ENCODE results near the gene LAMTOR4. TPM values are rescaled to one million over a fixed set of nuclear protein-coding genes. Genes with fewer than 3 reads are reported as not detected.

LAMTOR4 gene
- total and polyA plus RNA-seq, 2 of the 13 experiments (the other 11 are each of a cell fraction or from before 2014, with no cell fraction given) = 115 to 118 TPM

DNA sequence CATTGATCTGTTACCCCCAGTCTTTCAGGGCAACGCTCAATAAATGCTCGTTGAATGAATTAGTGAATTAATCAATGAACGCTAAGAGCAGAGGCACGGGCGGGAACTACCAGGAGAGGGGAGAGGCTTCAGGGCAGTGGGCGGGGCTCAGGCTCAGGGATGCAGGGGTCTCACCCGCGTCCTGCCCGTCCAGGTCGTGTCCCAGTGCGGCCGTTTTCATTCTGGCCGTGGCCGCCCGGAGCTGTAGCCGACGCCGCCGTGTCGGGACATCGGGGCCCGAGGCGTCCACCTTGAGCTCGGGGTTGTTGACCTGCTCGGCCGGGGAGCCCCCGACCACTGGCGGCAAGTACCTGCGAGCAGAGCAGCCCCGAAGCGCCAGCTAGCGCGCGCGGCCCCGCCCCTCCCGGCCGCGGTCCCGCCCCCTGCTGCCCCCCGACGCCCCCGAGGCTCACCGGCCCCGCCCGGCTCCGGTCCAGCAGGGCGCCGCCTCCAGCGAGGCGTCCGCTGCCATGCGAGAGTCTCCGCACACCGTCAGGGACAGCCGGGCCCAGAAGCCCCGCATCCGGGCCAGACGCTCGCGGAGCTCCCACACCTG is 22.5 kb downstream of the LAMTOR4 start (continued):
- TF ChIP-seq, protein P1, sequence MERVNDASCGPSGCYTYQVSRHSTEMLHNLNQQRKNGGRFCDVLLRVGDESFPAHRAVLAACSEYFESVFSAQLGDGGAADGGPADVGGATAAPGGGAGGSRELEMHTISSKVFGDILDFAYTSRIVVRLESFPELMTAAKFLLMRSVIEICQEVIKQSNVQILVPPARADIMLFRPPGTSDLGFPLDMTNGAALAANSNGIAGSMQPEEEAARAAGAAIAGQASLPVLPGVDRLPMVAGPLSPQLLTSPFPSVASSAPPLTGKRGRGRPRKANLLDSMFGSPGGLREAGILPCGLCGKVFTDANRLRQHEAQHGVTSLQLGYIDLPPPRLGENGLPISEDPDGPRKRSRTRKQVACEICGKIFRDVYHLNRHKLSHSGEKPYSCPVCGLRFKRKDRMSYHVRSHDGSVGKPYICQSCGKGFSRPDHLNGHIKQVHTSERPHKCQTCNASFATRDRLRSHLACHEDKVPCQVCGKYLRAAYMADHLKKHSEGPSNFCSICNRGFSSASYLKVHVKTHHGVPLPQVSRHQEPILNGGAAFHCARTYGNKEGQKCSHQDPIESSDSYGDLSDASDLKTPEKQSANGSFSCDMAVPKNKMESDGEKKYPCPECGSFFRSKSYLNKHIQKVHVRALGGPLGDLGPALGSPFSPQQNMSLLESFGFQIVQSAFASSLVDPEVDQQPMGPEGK (CRISPR knock-in tag; IDR thresholded peaks at IDR 0.05) = peak; percentile 36; the same call in 1 of the 2 replicates
- TF ChIP-seq SP4 (CRISPR knock-in tag; IDR thresholded peaks at IDR 0.05) (0 out of 2 replicates have a peak, but pooled peaks have one; percentile 25), ZNF572 (CRISPR knock-in tag; IDR thresholded peaks at IDR 0.05) (0 out of 2 replicates have a peak, but pooled peaks have one; percentile 20), BCL6 (CRISPR knock-in tag; IDR thresholded peaks at IDR 0.05) (no peak)
- TF ChIP-seq, protein P2, sequence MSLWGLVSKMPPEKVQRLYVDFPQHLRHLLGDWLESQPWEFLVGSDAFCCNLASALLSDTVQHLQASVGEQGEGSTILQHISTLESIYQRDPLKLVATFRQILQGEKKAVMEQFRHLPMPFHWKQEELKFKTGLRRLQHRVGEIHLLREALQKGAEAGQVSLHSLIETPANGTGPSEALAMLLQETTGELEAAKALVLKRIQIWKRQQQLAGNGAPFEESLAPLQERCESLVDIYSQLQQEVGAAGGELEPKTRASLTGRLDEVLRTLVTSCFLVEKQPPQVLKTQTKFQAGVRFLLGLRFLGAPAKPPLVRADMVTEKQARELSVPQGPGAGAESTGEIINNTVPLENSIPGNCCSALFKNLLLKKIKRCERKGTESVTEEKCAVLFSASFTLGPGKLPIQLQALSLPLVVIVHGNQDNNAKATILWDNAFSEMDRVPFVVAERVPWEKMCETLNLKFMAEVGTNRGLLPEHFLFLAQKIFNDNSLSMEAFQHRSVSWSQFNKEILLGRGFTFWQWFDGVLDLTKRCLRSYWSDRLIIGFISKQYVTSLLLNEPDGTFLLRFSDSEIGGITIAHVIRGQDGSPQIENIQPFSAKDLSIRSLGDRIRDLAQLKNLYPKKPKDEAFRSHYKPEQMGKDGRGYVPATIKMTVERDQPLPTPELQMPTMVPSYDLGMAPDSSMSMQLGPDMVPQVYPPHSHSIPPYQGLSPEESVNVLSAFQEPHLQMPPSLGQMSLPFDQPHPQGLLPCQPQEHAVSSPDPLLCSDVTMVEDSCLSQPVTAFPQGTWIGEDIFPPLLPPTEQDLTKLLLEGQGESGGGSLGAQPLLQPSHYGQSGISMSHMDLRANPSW (CRISPR knock-in tag; IDR thresholded peaks at IDR 0.05; ENCODE audit: borderline replicate concordance) = no peak
- TF ChIP-seq, protein P3, sequence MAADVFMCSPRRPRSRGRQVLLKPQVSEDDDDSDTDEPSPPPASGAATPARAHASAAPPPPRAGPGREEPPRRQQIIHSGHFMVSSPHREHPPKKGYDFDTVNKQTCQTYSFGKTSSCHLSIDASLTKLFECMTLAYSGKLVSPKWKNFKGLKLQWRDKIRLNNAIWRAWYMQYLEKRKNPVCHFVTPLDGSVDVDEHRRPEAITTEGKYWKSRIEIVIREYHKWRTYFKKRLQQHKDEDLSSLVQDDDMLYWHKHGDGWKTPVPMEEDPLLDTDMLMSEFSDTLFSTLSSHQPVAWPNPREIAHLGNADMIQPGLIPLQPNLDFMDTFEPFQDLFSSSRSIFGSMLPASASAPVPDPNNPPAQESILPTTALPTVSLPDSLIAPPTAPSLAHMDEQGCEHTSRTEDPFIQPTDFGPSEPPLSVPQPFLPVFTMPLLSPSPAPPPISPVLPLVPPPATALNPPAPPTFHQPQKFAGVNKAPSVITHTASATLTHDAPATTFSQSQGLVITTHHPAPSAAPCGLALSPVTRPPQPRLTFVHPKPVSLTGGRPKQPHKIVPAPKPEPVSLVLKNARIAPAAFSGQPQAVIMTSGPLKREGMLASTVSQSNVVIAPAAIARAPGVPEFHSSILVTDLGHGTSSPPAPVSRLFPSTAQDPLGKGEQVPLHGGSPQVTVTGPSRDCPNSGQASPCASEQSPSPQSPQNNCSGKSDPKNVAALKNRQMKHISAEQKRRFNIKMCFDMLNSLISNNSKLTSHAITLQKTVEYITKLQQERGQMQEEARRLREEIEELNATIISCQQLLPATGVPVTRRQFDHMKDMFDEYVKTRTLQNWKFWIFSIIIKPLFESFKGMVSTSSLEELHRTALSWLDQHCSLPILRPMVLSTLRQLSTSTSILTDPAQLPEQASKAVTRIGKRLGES (CRISPR knock-in tag; IDR thresholded peaks at IDR 0.05; ENCODE audit: borderline replicate concordance) = no peak
- TF ChIP-seq, protein P4, sequence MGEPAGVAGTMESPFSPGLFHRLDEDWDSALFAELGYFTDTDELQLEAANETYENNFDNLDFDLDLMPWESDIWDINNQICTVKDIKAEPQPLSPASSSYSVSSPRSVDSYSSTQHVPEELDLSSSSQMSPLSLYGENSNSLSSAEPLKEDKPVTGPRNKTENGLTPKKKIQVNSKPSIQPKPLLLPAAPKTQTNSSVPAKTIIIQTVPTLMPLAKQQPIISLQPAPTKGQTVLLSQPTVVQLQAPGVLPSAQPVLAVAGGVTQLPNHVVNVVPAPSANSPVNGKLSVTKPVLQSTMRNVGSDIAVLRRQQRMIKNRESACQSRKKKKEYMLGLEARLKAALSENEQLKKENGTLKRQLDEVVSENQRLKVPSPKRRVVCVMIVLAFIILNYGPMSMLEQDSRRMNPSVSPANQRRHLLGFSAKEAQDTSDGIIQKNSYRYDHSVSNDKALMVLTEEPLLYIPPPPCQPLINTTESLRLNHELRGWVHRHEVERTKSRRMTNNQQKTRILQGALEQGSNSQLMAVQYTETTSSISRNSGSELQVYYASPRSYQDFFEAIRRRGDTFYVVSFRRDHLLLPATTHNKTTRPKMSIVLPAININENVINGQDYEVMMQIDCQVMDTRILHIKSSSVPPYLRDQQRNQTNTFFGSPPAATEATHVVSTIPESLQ (CRISPR knock-in tag; conservative IDR thresholded peaks at IDR 0.05) = no peak
- TF ChIP-seq, protein P5, sequence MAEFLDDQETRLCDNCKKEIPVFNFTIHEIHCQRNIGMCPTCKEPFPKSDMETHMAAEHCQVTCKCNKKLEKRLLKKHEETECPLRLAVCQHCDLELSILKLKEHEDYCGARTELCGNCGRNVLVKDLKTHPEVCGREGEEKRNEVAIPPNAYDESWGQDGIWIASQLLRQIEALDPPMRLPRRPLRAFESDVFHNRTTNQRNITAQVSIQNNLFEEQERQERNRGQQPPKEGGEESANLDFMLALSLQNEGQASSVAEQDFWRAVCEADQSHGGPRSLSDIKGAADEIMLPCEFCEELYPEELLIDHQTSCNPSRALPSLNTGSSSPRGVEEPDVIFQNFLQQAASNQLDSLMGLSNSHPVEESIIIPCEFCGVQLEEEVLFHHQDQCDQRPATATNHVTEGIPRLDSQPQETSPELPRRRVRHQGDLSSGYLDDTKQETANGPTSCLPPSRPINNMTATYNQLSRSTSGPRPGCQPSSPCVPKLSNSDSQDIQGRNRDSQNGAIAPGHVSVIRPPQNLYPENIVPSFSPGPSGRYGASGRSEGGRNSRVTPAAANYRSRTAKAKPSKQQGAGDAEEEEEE (CRISPR knock-in tag; IDR thresholded peaks at IDR 0.05; ENCODE audit: borderline replicate concordance) = no peak
